Measurements from ENCODE around the gene METTL15.

GRCh38 chr11:28107191-28107749, 918 bp upstream of the METTL15 start:
- TF ChIP-seq, protein P1, sequence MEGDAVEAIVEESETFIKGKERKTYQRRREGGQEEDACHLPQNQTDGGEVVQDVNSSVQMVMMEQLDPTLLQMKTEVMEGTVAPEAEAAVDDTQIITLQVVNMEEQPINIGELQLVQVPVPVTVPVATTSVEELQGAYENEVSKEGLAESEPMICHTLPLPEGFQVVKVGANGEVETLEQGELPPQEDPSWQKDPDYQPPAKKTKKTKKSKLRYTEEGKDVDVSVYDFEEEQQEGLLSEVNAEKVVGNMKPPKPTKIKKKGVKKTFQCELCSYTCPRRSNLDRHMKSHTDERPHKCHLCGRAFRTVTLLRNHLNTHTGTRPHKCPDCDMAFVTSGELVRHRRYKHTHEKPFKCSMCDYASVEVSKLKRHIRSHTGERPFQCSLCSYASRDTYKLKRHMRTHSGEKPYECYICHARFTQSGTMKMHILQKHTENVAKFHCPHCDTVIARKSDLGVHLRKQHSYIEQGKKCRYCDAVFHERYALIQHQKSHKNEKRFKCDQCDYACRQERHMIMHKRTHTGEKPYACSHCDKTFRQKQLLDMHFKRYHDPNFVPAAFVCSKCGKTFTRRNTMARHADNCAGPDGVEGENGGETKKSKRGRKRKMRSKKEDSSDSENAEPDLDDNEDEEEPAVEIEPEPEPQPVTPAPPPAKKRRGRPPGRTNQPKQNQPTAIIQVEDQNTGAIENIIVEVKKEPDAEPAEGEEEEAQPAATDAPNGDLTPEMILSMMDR (conservative IDR thresholded peaks at IDR 0.05; ENCODE audit: low read length): no peak
- TF ChIP-seq EZH2phosphoT487 (IDR thresholded peaks at IDR 0.05; ENCODE audit: borderline replicate concordance, low read depth, low read length): no peak
